Spleen (tissue), 11 donors: ENCODE data around the gene FOXF2. TPM values are rescaled to one million over a fixed set of nuclear protein-coding genes. Genes with fewer than 3 reads are reported as not detected.

ENCODE experiments used
- DNase-seq: peaks from one replicate; pipeline ENCODE4 v3.0.0-alpha.2; 2020
- H3K27ac ChIP-seq, 8 donors: fragments of 200-600 bp; sonication (generic) in 7 of 8; 1 replicate in 4 of 8; 2 replicates in 4 of 8; pipeline versions ENCODE4 v1.5.0 to v1.8.0; 2016 to 2021; ENCODE audit warnings: inconsistent platforms in 4 of 8, mild to moderate bottlenecking in 4 of 8, moderate library complexity in 1 of 8
- H3K27me3 ChIP-seq, 7 donors: fragments of 200-600 bp; sonication (generic) in 6 of 7; replicated peaks in 1 of 7; 1 replicate in 4 of 7; 2 replicates in 3 of 7; pipeline versions ENCODE4 v1.5.0 to v1.8.0; 2016 to 2021; ENCODE audit warnings: inconsistent platforms in 3 of 7, mild to moderate bottlenecking in 1 of 7
- H3K36me3 ChIP-seq, 6 donors: fragments of 200-600 bp; sonication (generic) in 5 of 6; 1 replicate in 4 of 6; 2 replicates in 2 of 6; pipeline versions ENCODE4 v1.5.0 to v1.8.0; 2016 to 2021; ENCODE audit warnings: inconsistent platforms in 2 of 6
- H3K4me1 ChIP-seq, 6 donors: fragments of 200-600 bp; sonication (generic) in 5 of 6; 1 replicate in 3 of 6; 2 replicates in 3 of 6; pipeline versions ENCODE4 v1.5.0 to v1.8.0; 2016 to 2021; ENCODE audit warnings: inconsistent platforms in 3 of 6
- H3K4me3 ChIP-seq, 8 donors: fragments of 200-600 bp; sonication (generic) in 7 of 8; 1 replicate in 4 of 8; 2 replicates in 4 of 8; pipeline versions ENCODE4 v1.5.0 to v1.8.0; 2016 to 2021; ENCODE audit warnings: inconsistent platforms in 4 of 8, mild to moderate bottlenecking in 4 of 8, moderate library complexity in 2 of 8
- H3K9me3 ChIP-seq, 8 donors: fragments of 200-600 bp; sonication (generic) in 7 of 8; 1 replicate in 4 of 8; 2 replicates in 4 of 8; pipeline versions ENCODE4 v1.5.0 to v1.8.0; 2016 to 2021; ENCODE audit warnings: inconsistent platforms in 4 of 8
- CTCF ChIP-seq, 11 experiments: fragments of 200-600 bp in 7 of 11; fragments of 450-650 bp in 4 of 11; sonication (generic) in 4 of 11; IDR thresholded peaks in 8 of 11; conservative IDR thresholded peaks in 3 of 11; 1 replicate in 7 of 11; 2 replicates in 4 of 11; pipeline versions ENCODE4 v1.4.0 to v1.8.0; 2016 to 2021; ENCODE audit warnings: antibody characterized with exemption in 11 of 11, inconsistent platforms in 4 of 11, mild to moderate bottlenecking in 1 of 11
- POLR2A ChIP-seq, 3 donors: fragments of 450-650 bp; IDR thresholded peaks; one replicate each; pipeline ENCODE4 v1.5.1; 2017; ENCODE audit warnings: antibody characterized with exemption in 3 of 3, mild to moderate bottlenecking in 1 of 3
- POLR2AphosphoS5 ChIP-seq, 3 donors: sonication (generic); formaldehyde crosslinking; IDR thresholded peaks; one replicate each; pipeline ENCODE4 v1.5.1; 2017; ENCODE audit warnings: antibody characterized with exemption in 3 of 3
- WGBS, 5 donors: extraction: QIAGEN DNeasy Blood & Tissue Kit in 3 of 5; methylation state at CpG; one replicate each; pipeline versions ENCODE4 v1.1.5 to v1.1.7; 2013 to 2018; 5-methylcytosine and 5-hydroxymethylcytosine counted together
- intact Hi-C: fragments of 100-400 bp; cut with DNase I; formaldehyde crosslinking; loops from one replicate; pipeline ENCODE4 v1.15.0; 2023; ENCODE audit warnings: low total_unique reads
- polyA plus RNA-seq, 3 donors: library from polyadenylated mRNA; stranded (reverse); fragments of 200-250 nt; gene quantifications; one replicate each; pipeline ENCODE4 v1.2.1, GENCODE V29; 2013
- total RNA-seq, 7 donors: library from RNA; depleted of rRNA in 3 of 7; stranded (reverse); fragments of >200 nt in 3 of 7; fragmentation: NEBNext Ultra II Directional in 4 of 7; extraction: Animal tissue kit (Norgen Biotek cat#: 25700) in 4 of 7; gene quantifications; one replicate each; pipeline versions ENCODE4 v1.1.0 to v1.2.1, GENCODE V29; 2016 to 2021
- donor health status: healthy with polysubstance abuse.
- donor health status: DM: no; HTN: no; CAD: no; lungs with moderate emphysema.
- donor health status: DM: no; HTN: no; CAD: no.
- donor health status: Bipolar disorder and iron deficiency.
- donor health status: healthy.
- donor health status: DM: no; HTN: no; CAD: no.
- donor health status: DM: yes; HTN: yes; CAD: no.

Gene FOXF2
- total and polyA plus RNA-seq, 10 donors: not detected

- Histone ChIP-seq H3K27ac (no peak overlapping the region), H3K4me1 (no peaks in the 10 kb centered on the region), H3K36me3 (no peaks in the 10 kb centered on the region), H3K4me3 (no peak overlapping the region), H3K9me3 (peaks cover 0 to 19% (median 14%) of the 10 kb centered on the region in 8 donors), H3K27me3 (peaks cover 0 to 59% (median 11%) of the 10 kb centered on the region in 7 donors)
- no peak for DNase-seq
- intact Hi-C loops: no loop called here
- WGBS, 5 donors: 29 to 38% (median 30%) methylated on average over 13 to 16 of the region's 16 CpGs
- TF ChIP-seq CTCF (IDR thresholded peaks at IDR 0.05 in 8 of 11, conservative IDR thresholded peaks at IDR 0.05 in 3 of 11): peak in 4 of 11 experiments; percentile 15 to 46 (median 25)
- TF ChIP-seq POLR2A (IDR thresholded peaks at IDR 0.05): no peak
These were observed 35.0 kb downstream of the FOXF2 start for GRCh38 chr6:1424306-1424927.

GRCh38 chr6:1426416-1426815 is 37.0 kb downstream of the FOXF2 start:
- intact Hi-C loops: no loop called here

GRCh38 chr6:1435806-1436205 is 46.4 kb downstream of the FOXF2 start:
- intact Hi-C loops: loop anchor here (10.0 kb wide), 1 partner anchor 841 kb away; no protein-coding TSS in a partner anchor
- WGBS, 5 donors: 16 to 27% (median 23%) methylated on average over 6 of the region's 6 CpGs

More at GRCh38 chr6:1426416-1426815, 37.0 kb downstream of the FOXF2 start:
- Histone ChIP-seq H3K36me3 (no peaks in the 10 kb centered on the region), H3K9me3 (peaks cover 0 to 2% (median under 1%) of the 10 kb centered on the region in 8 donors), H3K27me3 (peaks cover 0 to 59% (median 11%) of the 10 kb centered on the region in 7 donors), H3K27ac (no peak overlapping the region), H3K4me3 (no peak overlapping the region), H3K4me1 (no peaks in the 10 kb centered on the region)
- no peak for DNase-seq
- TF ChIP-seq POLR2AphosphoS5 (IDR thresholded peaks at IDR 0.05) (no peak), CTCF (IDR thresholded peaks at IDR 0.05 in 8 of 11, conservative IDR thresholded peaks at IDR 0.05 in 3 of 11) (no peak), POLR2A (IDR thresholded peaks at IDR 0.05) (no peak)
- WGBS, 5 donors: 54 to 73% (median 63%) methylated on average over 10 of the region's 10 CpGs

More at GRCh38 chr6:1435806-1436205, 46.4 kb downstream of the FOXF2 start:
- Histone ChIP-seq H3K9me3 (no peaks in the 10 kb centered on the region), H3K27me3 (peaks cover 0 to 66% (median 29%) of the 10 kb centered on the region in 7 donors), H3K36me3 (no peaks in the 10 kb centered on the region), H3K4me3 (no peak overlapping the region), H3K4me1 (peaks cover 0 to 5% (median 0%) of the 10 kb centered on the region in 6 donors), H3K27ac (no peak overlapping the region)
- TF ChIP-seq CTCF (IDR thresholded peaks at IDR 0.05 in 8 of 11, conservative IDR thresholded peaks at IDR 0.05 in 3 of 11) (no peak), POLR2A (IDR thresholded peaks at IDR 0.05) (no peak), POLR2AphosphoS5 (IDR thresholded peaks at IDR 0.05) (no peak)
- DNase-seq: no peak
